ENCODE results near the gene ROBO1. TPM values are rescaled to one million over a fixed set of nuclear protein-coding genes. Genes with fewer than 3 reads are reported as not detected.

Gene ROBO1
- total and polyA plus RNA-seq, 2 of the 8 experiments (the other 6 are each of a cell fraction or from before 2014, with no cell fraction given): 51.4 to 91.0 TPM

DNA sequence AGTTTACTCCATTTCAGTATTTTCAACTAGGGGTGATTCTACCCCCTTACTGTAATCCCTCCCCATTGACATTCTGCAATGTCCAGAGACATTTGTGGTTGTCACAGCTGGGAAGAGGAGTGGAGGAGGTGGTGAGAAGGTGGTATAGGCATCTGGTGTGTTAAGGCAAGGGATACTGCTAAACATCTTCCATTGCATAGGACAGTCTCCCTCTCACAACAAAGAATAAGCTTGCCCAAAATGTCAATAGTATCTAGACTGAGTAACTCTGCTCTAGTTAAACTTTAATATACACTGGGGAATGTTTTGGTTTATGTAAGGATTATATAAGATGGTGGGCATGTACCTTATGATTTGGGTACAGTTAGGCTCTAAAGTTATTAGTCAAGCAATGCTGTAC, 737.6 kb downstream of the ROBO1 start:
- H3K56ac ChIP-seq (replicated peaks; ENCODE audit: insufficient read length, low read depth, low read length): no peak overlapping the region
- no peaks in the 10 kb centered on the region for H3K79me1 ChIP-seq (ENCODE audit: low read depth, low read length)
- TF ChIP-seq SIRT6 (IDR thresholded peaks at IDR 0.05; ENCODE audit: low read length): no peak
- H2BK5ac ChIP-seq (ENCODE audit: low read depth, low read length): no peak overlapping the region
- H3K18ac ChIP-seq (ENCODE audit: extremely low read depth, low read length): no peak overlapping the region
- H3K4me1 ChIP-seq (replicated peaks in 1 of 4; ENCODE audit: control insufficient read depth in 3 of 4, insufficient read depth in 4 of 4, low read length in 3 of 4): no peaks in the 10 kb centered on the region
- H2BK15ac ChIP-seq (ENCODE audit: low read length): no peak overlapping the region
- H3K23me2 ChIP-seq (ENCODE audit: low read depth, low read length): no peaks in the 10 kb centered on the region
- H3K27me3 ChIP-seq (replicated peaks in 1 of 4; ENCODE audit: control insufficient read depth in 3 of 4, extremely low read depth in 1 of 4, insufficient read depth in 3 of 4, low read length in 3 of 4): no peaks in the 10 kb centered on the region
- no peak overlapping the region for H4K8ac ChIP-seq (ENCODE audit: extremely low read depth, insufficient read depth, low read length)
- no peak for DNase-seq (ENCODE audit: low read depth in 1 of 2, low spot score in 2 of 2)
- H2BK120ac ChIP-seq (replicated peaks; ENCODE audit: low read depth, low read length): no peak overlapping the region
- no peak overlapping the region for H3K4me3 ChIP-seq (ENCODE audit: extremely low read depth in 1 of 4, insufficient read depth in 2 of 4, low read depth in 3 of 4, low read length in 4 of 4)
- H3K4ac ChIP-seq (replicated peaks; ENCODE audit: insufficient read length, low read depth, low read length): no peak overlapping the region
- H3K27ac ChIP-seq (ENCODE audit: low read depth, low read length): no peak overlapping the region
- no peak for FAIRE-seq
- no peaks in the 10 kb centered on the region for H4K20me1 ChIP-seq (replicated peaks in 1 of 2; ENCODE audit: control insufficient read depth in 1 of 2, insufficient read depth in 2 of 2, low read length in 2 of 2)
- H3K79me2 ChIP-seq (ENCODE audit: control insufficient read depth in 1 of 2, insufficient read depth in 2 of 2, low read length in 2 of 2): no peaks in the 10 kb centered on the region
- no peaks in the 10 kb centered on the region for H3K9me3 ChIP-seq (ENCODE audit: insufficient read depth in 2 of 2, low read depth in 1 of 2, low read length in 1 of 2)
- H3K14ac ChIP-seq (ENCODE audit: insufficient read length): no peak overlapping the region
- H4K5ac ChIP-seq (ENCODE audit: insufficient read length, low read depth, low read length): no peak overlapping the region
- ChIA-PET POLR2A (ENCODE audit: partially characterized antibody) (no interaction called here), CTCF (ENCODE audit: partially characterized antibody) (interaction anchor here (0.6 to 4.0 kb wide), 9 partner anchors 10 to 583 kb away, joined by 3 to 15 read pairs (median 4); no protein-coding TSS in a partner anchor)
- H4K91ac ChIP-seq (replicated peaks; ENCODE audit: insufficient read length, low read length): no peak overlapping the region
- no peak overlapping the region for H2BK12ac ChIP-seq (ENCODE audit: low read depth, low read length)
- H2AFZ ChIP-seq (ENCODE audit: low read length): no peak overlapping the region
- no peak overlapping the region for H3K9ac ChIP-seq (replicated peaks in 1 of 4; ENCODE audit: extremely low read depth in 1 of 4, low read depth in 3 of 4, low read length in 3 of 4)
- no peak overlapping the region for H3K23ac ChIP-seq (ENCODE audit: insufficient read length)
- no peak overlapping the region for H2BK20ac ChIP-seq (ENCODE audit: low read length)
- no peaks in the 10 kb centered on the region for H3K36me3 ChIP-seq (ENCODE audit: control insufficient read depth in 2 of 4, insufficient read depth in 4 of 4, low read length in 3 of 4)
- H2AK5ac ChIP-seq (ENCODE audit: low read depth, low read length): no peak overlapping the region
- no peak overlapping the region for H3K4me2 ChIP-seq (ENCODE audit: insufficient read depth in 1 of 2, low read depth in 2 of 2, low read length in 2 of 2)
